GM19043 (cell line): ENCODE data around the gene PRDM10.

Source experiments
- ATAC-seq: cut with Tn5 transposase; IDR thresholded peaks from one replicate; pipeline ENCODE4 v1.9.1; 2021; ENCODE audit warnings: low read depth; ENCODE audit not compliant: unreplicated experiment

The PRDM10 gene

GRCh38 chr11:129855086-129855485 lies 147.5 kb downstream of the PRDM10 start:
- ATAC-seq: no peak

DNA sequence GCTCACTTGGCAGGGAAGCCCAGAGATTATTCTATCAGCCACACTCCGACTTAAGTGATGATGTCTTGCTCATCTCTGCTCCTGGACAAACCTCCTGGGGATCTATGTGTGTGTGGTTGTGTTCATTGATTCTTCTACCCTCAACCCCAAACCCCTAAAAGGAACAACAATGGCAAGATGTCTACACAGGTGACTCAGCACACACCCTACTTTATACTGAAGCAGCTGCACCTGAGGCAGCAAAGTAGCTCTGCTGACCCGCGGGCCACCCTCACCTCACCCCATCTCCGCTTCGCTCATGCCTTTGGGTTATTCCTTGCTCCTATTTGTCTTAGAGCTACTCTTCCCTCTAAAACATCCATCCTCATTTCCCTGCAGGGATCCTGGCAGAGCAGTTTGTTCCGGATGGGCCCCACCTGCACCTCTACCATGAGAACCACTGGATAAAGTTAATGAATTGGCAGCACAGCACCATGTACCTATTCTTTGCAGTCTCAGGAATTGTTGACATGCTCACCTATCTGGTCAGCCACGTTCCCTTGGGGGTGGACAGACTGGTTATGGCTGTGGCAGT lies 148.3 kb downstream of the PRDM10 start:
- ATAC-seq: no peak

DNA sequence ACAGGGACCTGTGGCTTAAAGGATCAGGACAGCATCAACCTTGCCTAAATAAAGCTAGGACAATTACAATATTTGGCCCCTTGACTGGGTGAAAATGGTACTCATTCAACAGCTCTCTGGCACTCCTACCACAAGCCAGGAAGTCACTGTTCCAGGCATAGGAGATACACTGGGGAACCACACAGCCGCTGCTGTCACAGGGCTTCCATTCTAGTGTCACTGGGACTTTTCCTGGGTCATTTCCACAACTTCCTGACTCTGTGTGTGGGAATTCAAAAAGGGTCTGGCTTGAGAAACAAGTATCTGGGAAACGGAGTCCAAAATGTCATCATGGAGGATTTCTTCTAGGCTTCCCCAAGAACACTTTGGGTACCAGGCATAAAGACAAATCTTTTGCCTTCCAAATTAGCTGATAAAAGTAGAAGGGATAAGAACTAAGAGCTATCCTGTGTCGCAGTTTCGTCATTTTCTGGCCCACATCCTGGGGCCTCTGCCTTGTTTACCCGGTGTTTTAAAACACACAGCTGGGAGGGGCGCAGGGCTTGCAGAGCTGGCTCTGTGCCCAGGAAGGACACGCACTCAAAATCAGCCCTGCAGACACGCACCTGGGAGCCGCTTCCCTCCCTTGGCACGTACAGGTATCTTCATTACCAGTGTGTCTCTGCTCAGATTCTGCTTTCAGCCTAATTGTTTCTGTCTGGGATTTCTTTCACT lies 149.0 kb downstream of the PRDM10 start:
- no peak for ATAC-seq

DNA sequence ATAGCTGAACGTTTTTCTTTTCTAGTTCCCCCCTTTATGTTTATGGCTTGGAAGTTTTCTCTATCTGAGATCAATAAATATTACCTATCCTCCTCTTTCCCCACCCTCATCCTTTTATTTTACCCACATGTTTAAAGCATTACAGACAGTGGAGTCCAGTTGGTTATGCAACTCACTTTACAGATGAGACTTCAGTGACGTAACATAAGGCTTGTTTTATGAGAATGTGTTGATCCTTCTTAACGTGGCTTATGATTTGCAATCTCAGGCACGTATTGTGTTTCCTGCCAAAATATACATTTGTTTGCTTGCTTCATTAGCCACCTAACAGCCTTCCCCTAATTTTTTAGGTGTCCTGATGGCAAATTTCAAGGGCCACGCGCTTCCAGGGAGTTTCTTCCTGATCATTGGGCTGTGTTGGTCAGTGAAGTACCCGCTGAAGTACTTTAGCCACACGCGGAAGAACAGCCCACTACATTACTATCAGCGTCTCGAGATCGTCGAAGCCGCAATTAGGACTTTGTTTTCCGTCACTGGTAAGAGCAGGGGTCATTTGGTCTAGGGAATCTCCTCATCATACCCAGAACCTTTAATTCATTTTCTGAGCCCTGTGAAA lies 150.4 kb downstream of the PRDM10 start:
- ATAC-seq: no peak
